Vagina (tissue), 2 donors: ENCODE results near the gene CCL5.

Experiments used
- POLR2A ChIP-seq, 2 donors: fragments of 450-650 bp; IDR thresholded peaks; one replicate each; pipeline ENCODE4 v1.6.1; 2017; ENCODE audit warnings: antibody characterized with exemption in 2 of 2, mild to moderate bottlenecking in 2 of 2, moderate library complexity in 2 of 2
- TF ChIP-seq, protein P1 (sequence below), 3 experiments: fragments of 450-650 bp in 2 of 3; fragments of 200-600 bp in 1 of 3; sonication (generic) in 1 of 3; IDR thresholded peaks; one replicate each; pipeline ENCODE4 v1.5.1; 2017 to 2019; ENCODE audit warnings: antibody characterized with exemption in 3 of 3, mild to moderate bottlenecking in 2 of 3, moderate library complexity in 2 of 3

DNA sequence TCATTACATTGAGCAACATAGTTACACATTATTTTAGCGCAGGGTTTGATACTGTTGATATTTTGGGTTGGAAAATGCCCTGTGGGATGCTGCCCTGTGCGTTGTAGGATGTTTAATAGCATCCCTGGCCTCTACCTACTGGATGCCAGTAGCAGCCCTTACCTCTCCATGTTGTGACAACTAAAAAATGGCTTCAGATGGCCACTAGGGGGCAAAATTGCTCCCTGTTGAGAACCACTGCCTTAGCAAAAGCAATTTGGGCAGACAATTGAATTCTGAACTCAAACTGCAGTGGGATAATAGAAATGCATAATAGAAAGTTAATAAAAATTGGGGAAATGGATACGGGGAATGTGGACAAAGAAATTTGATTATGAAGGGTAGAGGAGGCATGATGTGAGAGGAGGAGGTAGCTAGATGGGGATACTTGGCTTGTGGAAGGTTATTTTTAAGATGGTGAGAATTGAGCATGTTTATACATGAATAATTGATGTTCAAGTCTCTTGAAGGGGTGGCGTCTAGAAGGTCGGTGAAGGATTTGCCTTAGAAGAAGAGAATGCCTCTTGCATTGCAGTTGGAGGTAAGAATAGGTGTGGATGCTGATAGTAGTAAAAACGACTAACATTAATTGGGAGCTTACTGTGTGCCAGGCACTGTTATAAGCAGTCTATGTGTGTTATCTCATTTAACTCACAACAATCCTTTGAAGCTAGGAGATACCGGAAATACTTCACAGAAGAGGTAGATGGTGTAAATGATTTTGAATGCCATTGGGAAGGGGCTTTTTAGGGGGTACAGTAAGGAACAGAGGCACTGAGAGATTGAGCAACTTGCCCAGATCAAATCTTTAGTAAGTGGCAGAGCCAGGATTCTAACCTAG is 30.5 kb downstream of the CCL5 start:
- TF ChIP-seq, protein P1, sequence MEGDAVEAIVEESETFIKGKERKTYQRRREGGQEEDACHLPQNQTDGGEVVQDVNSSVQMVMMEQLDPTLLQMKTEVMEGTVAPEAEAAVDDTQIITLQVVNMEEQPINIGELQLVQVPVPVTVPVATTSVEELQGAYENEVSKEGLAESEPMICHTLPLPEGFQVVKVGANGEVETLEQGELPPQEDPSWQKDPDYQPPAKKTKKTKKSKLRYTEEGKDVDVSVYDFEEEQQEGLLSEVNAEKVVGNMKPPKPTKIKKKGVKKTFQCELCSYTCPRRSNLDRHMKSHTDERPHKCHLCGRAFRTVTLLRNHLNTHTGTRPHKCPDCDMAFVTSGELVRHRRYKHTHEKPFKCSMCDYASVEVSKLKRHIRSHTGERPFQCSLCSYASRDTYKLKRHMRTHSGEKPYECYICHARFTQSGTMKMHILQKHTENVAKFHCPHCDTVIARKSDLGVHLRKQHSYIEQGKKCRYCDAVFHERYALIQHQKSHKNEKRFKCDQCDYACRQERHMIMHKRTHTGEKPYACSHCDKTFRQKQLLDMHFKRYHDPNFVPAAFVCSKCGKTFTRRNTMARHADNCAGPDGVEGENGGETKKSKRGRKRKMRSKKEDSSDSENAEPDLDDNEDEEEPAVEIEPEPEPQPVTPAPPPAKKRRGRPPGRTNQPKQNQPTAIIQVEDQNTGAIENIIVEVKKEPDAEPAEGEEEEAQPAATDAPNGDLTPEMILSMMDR (IDR thresholded peaks at IDR 0.05) = peak in 2 of 3 experiments; percentile 13 to 49
- TF ChIP-seq POLR2A (IDR thresholded peaks at IDR 0.05) = no peak
